HepG2 (cell line): ENCODE measurements around the gene CPEB4. TPM values are rescaled to one million over a fixed set of nuclear protein-coding genes. Genes with fewer than 3 reads are reported as not detected.
A peak's percentile ranks its signal among the peaks of the same experiment; 100 is the strongest.

Source experiments
- ATAC-seq: fragments of 200-7000 bp; cut with Tn5 transposase; 3 replicates; pipeline ENCODE4 v1.9.1; 2020; ENCODE audit warnings: mild to moderate bottlenecking, moderate library complexity
- BruUV-seq: library from RNA; stranded (reverse); fragments of 400-500 nt; replicated peaks from 2 replicates; lab custom pipeline; 2021; lab: Mats Ljungman, UMichigan
- CTCF ChIA-PET: fragments of 300-600 bp; formaldehyde crosslinking; extraction: SDS; loops from one replicate; lab custom pipeline; 2021; ENCODE audit warnings: low total read pairs, inconsistent platforms, low intra/inter-chr PET ratio; lab: Yijun Ruan, JAX
- POLR2A ChIA-PET: fragments of 350-600 bp; sonication (Branson Sonifier 250); formaldehyde crosslinking; loops from one replicate; lab custom pipeline; 2020; ENCODE audit warnings: antibody characterized with exemption, inconsistent platforms; lab: Yijun Ruan, JAX
- DNase-seq: peaks from one replicate; pipeline ENCODE4 v3.0.0-alpha.2; 2015; ENCODE audit warnings: low spot score
- FAIRE-seq: peaks from 3 replicates; lab custom pipeline; 2011; peaks lifted over from hg19 to GRCh38; lab: Jason Lieb, UNC
- H2AFZ ChIP-seq: one replicate; pipeline ENCODE4 v1.6.1; 2011; ENCODE audit warnings: low read length, inconsistent platforms
- H3K27ac ChIP-seq: fragments of 300-600 bp; 3 replicates; pipeline ENCODE4 v1.8.0; 2011; ENCODE audit warnings: mixed run types, mild to moderate bottlenecking, mixed read lengths, low read length, inconsistent platforms; ENCODE audit not compliant: insufficient read depth; ENCODE audit errors: extremely low read length
- H3K27me3 ChIP-seq, 2 experiments: fragments of 200-600 bp in 1 of 2; 2 replicates in 1 of 2; 3 replicates in 1 of 2; pipeline versions ENCODE4 v1.6.0 to v1.8.0; 2011; ENCODE audit warnings: low read length in 2 of 2, mild to moderate bottlenecking in 2 of 2, moderate library complexity in 2 of 2, inconsistent platforms in 1 of 2; ENCODE audit not compliant: insufficient read depth in 2 of 2, control insufficient read depth in 1 of 2
- H3K36me3 ChIP-seq, 2 experiments: fragments of 200-600 bp in 1 of 2; replicated peaks in 1 of 2; 2 replicates in 1 of 2; 3 replicates in 1 of 2; pipeline versions ENCODE4 v1.5.1 to v1.8.0; 2011; ENCODE audit warnings: low read length in 2 of 2, inconsistent platforms in 1 of 2; ENCODE audit not compliant: insufficient read depth in 2 of 2, control insufficient read depth in 1 of 2
- H3K4me1 ChIP-seq: 2 replicates; pipeline ENCODE4 v1.5.1; 2012; ENCODE audit warnings: low read length, inconsistent platforms; ENCODE audit not compliant: insufficient read depth
- H3K4me2 ChIP-seq: 2 replicates; pipeline ENCODE4 v1.6.0; 2011; ENCODE audit warnings: low read depth, low read length, inconsistent platforms
- H3K4me3 ChIP-seq, 3 experiments: fragments of 200-600 bp in 1 of 3; sonication (generic), shearing (Covaris generic) in 1 of 3; replicated peaks in 1 of 3; 2 replicates each; pipeline ENCODE4 v1.5.1; 2011 to 2016; ENCODE audit warnings: low read length in 3 of 3, inconsistent platforms in 2 of 3, low read depth in 2 of 3, mild to moderate bottlenecking in 2 of 3, control low read depth in 1 of 3, mixed read lengths in 1 of 3; ENCODE audit not compliant: insufficient read depth in 1 of 3
- H3K79me2 ChIP-seq: one replicate; pipeline ENCODE4 v1.6.1; 2011; ENCODE audit warnings: low read length, inconsistent platforms; ENCODE audit not compliant: insufficient read depth
- H3K9ac ChIP-seq: 2 replicates; pipeline ENCODE4 v1.6.0; 2011; ENCODE audit warnings: mild to moderate bottlenecking, low read depth, low read length, inconsistent platforms; ENCODE audit not compliant: insufficient read depth
- H3K9me3 ChIP-seq: 2 replicates; pipeline ENCODE4 v1.5.1; 2012; ENCODE audit warnings: mild to moderate bottlenecking, low read length
- H4K20me1 ChIP-seq: 2 replicates; pipeline ENCODE4 v1.6.0; 2011; ENCODE audit warnings: inconsistent platforms, mild to moderate bottlenecking, low read length, moderate library complexity; ENCODE audit not compliant: insufficient read depth
- GTF3A ChIP-seq: sonication (generic); formaldehyde crosslinking; conservative IDR thresholded peaks from 2 replicates; pipeline ENCODE4 v1.4.0; 2020; ENCODE audit warnings: mild to moderate bottlenecking, missing genetic modification reagents
- HMGA1 ChIP-seq: sonication (generic); formaldehyde crosslinking; conservative IDR thresholded peaks from 2 replicates; pipeline ENCODE4 v1.4.0; 2020; ENCODE audit warnings: missing genetic modification reagents
- JUNB ChIP-seq: sonication (generic); formaldehyde crosslinking; IDR thresholded peaks from 2 replicates; pipeline ENCODE4 v1.8.0; 2022; ENCODE audit warnings: missing genetic modification reagents, mild to moderate bottlenecking, borderline replicate concordance
- JUND ChIP-seq: sonication (generic); formaldehyde crosslinking; IDR thresholded peaks from 2 replicates; pipeline ENCODE4 v1.8.0; 2022; ENCODE audit warnings: mild to moderate bottlenecking, missing genetic modification reagents
- MLLT10 ChIP-seq: sonication (generic); formaldehyde crosslinking; IDR thresholded peaks from 2 replicates; pipeline ENCODE4 v1.4.0; 2020; ENCODE audit warnings: missing genetic modification reagents
- MTERF4 ChIP-seq: sonication (generic); formaldehyde crosslinking; IDR thresholded peaks from 2 replicates; pipeline ENCODE4 v1.8.0; 2023; ENCODE audit warnings: mild to moderate bottlenecking, missing genetic modification reagents
- MXI1 ChIP-seq: IDR thresholded peaks from 3 replicates; pipeline ENCODE4 v1.6.1; 2012; ENCODE audit warnings: low read depth, low read length, inconsistent platforms, borderline replicate concordance
- POLR2AphosphoS5 ChIP-seq: IDR thresholded peaks from 2 replicates; pipeline ENCODE4 v1.6.1; 2012; ENCODE audit warnings: low read depth, low read length
- SNRNP70 ChIP-seq: fragments of 200-400 bp; formaldehyde crosslinking; IDR thresholded peaks from 2 replicates; pipeline ENCODE4 v1.6.1; 2017; ENCODE audit warnings: mild to moderate bottlenecking, low read depth, low read length, moderate library complexity
- THAP9 ChIP-seq: sonication (generic); formaldehyde crosslinking; IDR thresholded peaks from 2 replicates; pipeline ENCODE4; 2020; ENCODE audit warnings: missing genetic modification reagents, mild to moderate bottlenecking, borderline replicate concordance
- ZBTB8A ChIP-seq: sonication (generic); formaldehyde crosslinking; IDR thresholded peaks from 2 replicates; pipeline ENCODE4 v1.4.0; 2020; ENCODE audit warnings: mild to moderate bottlenecking, low read depth, missing genetic modification reagents, borderline replicate concordance
- ZNF143 ChIP-seq: sonication (generic); formaldehyde crosslinking; IDR thresholded peaks from 2 replicates; pipeline ENCODE4 v1.4.0; 2020; ENCODE audit warnings: missing genetic modification reagents
- ZNF263 ChIP-seq: sonication (generic); formaldehyde crosslinking; IDR thresholded peaks from 2 replicates; pipeline ENCODE4 v1.4.0; 2020; ENCODE audit warnings: missing genetic modification reagents
- ZNF329 ChIP-seq: sonication (generic); formaldehyde crosslinking; IDR thresholded peaks from 2 replicates; pipeline ENCODE4 v1.9.0; 2021; ENCODE audit warnings: low read depth, mild to moderate bottlenecking, missing genetic modification reagents
- ZNF557 ChIP-seq: sonication (generic); formaldehyde crosslinking; IDR thresholded peaks from 2 replicates; pipeline ENCODE4 v1.4.0; 2020; ENCODE audit warnings: missing genetic modification reagents
- ZNF713 ChIP-seq: sonication (generic); formaldehyde crosslinking; IDR thresholded peaks from 2 replicates; pipeline ENCODE4 v1.4.0; 2020; ENCODE audit warnings: mild to moderate bottlenecking, missing genetic modification reagents
- ZNF75D ChIP-seq: sonication (generic); formaldehyde crosslinking; IDR thresholded peaks from 2 replicates; pipeline ENCODE4 v1.8.1; 2023; ENCODE audit warnings: missing genetic modification reagents, mild to moderate bottlenecking, borderline replicate concordance
- ZNF788 ChIP-seq: sonication (generic); formaldehyde crosslinking; IDR thresholded peaks from 2 replicates; pipeline ENCODE4 v1.5.0; 2020; ENCODE audit warnings: mild to moderate bottlenecking, missing genetic modification reagents, borderline replicate concordance
- WGBS: methylation state at CpG from one replicate; pipeline ENCODE4 v1.1.6; 2017; ENCODE audit warnings: low lambda C conversion rate; 5-methylcytosine and 5-hydroxymethylcytosine counted together
- in situ Hi-C: cut with HindIII; loops from 2 replicates; pipeline ENCODE4 v1.10.0; 2017; ENCODE audit warnings: low pct_unique_long_range_greater_than_20kb; ENCODE audit not compliant: extremely low pct_ligation_motif_present
- intact Hi-C: fragments of 100-400 bp; cut with micrococcal nuclease; formaldehyde crosslinking; loops from one replicate; pipeline ENCODE4 v1.10.0; 2022; ENCODE audit not compliant: unreplicated experiment
- polyA plus RNA-seq, 8 experiments: library from polyadenylated mRNA; depleted of rRNA in 3 of 8; stranded (reverse) in 7 of 8; unstranded in 1 of 8; fragments of >200 nt; fragmentation: Illumina TruSeq in 4 of 8; extraction: Trizol in 4 of 8; gene quantifications; 2 replicates each; pipeline versions ENCODE4 v1.2.1 to v1.2.3, GENCODE V29; 2011 to 2016; ENCODE audit warnings: low read depth in 4 of 8, missing spikeins in 1 of 8, mixed read lengths in 1 of 8; ENCODE audit not compliant: insufficient read depth in 1 of 8
- total RNA-seq, 5 experiments: library from RNA; depleted of rRNA; stranded (reverse); fragments of >200 nt; fragmentation: Illumina TruSeq; extraction: Trizol; gene quantifications; 2 replicates each; pipeline ENCODE4 v1.2.3, GENCODE V29; 2016; ENCODE audit warnings: low read depth in 1 of 5

The CPEB4 gene
- total and polyA plus RNA-seq, 2 of the 13 experiments (the other 11 are each of a cell fraction or from before 2014, with no cell fraction given) = 7.7 to 26.7 TPM

DNA sequence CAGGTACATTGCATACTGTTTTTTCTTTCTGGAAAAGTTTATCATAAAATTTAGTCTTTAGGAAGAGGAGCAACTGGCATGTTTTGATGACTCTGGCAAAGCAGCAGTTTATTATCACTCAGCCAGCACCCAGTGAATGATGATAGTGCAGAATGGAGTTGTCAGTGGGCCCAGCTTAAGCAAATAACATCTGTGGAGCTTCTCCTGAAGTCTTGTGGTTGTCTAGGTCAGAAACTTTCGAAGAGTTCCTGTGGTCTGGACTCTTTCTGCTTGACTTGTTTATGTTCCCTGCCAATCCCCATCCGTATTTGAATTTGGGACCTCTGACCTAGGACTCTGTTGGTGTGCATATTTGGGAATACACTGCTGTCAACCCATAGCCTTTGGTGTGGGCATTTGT lies 62.7 kb downstream of the CPEB4 start:
- in situ Hi-C loops = loop anchor here (25.0 kb wide), 1 partner anchor 189 kb away; no protein-coding TSS in a partner anchor
- ATAC-seq = no peak
- POLR2A ChIA-PET = no interaction called here
- intact Hi-C loops = no loop called here
- 93% methylated on average over 2 of the region's 2 CpGs for WGBS
- no TSS peak for BruUV-seq
- Histone ChIP-seq H3K27ac (peak overlapping the region; percentile 16), H3K4me2 (no peak overlapping the region), H3K9ac (no peak overlapping the region)
- DNase-seq = no peak
- TF ChIP-seq GTF3A (CRISPR knock-in tag) (no peak), JUNB (no peak), MLLT10 (no peak), MXI1 (no peak), ZBTB8A (CRISPR knock-in tag) (no peak), ZNF788 (no peak), ZNF557 (CRISPR knock-in tag) (no peak), POLR2AphosphoS5 (no peak), JUND (CRISPR knock-in tag) (no peak), ZNF143 (CRISPR knock-in tag) (no peak), ZNF263 (CRISPR knock-in tag) (no peak), MTERF4 (CRISPR knock-in tag) (no peak), ZNF329 (CRISPR knock-in tag) (no peak), ZNF75D (CRISPR knock-in tag) (no peak), SNRNP70 (no peak), THAP9 (CRISPR knock-in tag) (no peak), ZNF713 (CRISPR knock-in tag) (no peak), HMGA1 (no peak)
- TF ChIP-seq, all 625 proteins: peak for 0
- H3K79me2 ChIP-seq = no peaks in the 10 kb centered on the region
- H2AFZ ChIP-seq = no peak overlapping the region
- H3K9me3 ChIP-seq = no peaks in the 10 kb centered on the region
- CTCF ChIA-PET = no interaction called here
- peaks cover 13 to 40% of the 10 kb centered on the region in 2 experiments for H3K36me3 ChIP-seq
- H3K27me3 ChIP-seq = no peaks in the 10 kb centered on the region
- no peak for FAIRE-seq
- H4K20me1 ChIP-seq = no peaks in the 10 kb centered on the region
- no peak overlapping the region for H3K4me3 ChIP-seq
- H3K4me1 ChIP-seq = peaks cover 73% of the 10 kb centered on the region
